HCT116 (cell line): ENCODE results near the gene SPR.

ENCODE experiments used
- EGR1 ChIP-seq: IDR thresholded peaks from 2 replicates; pipeline ENCODE4 v1.6.1; 2012; ENCODE audit warnings: low read depth
- EZH2 ChIP-seq: fragments of 200-600 bp; sonication (generic); IDR thresholded peaks from 2 replicates; pipeline ENCODE4 v1.6.1; 2017; ENCODE audit warnings: antibody characterized with exemption, mixed run types
- FOSL1 ChIP-seq: IDR thresholded peaks from 2 replicates; pipeline ENCODE4 v1.6.1; 2012; ENCODE audit warnings: low read depth
- JUND ChIP-seq: IDR thresholded peaks from 2 replicates; pipeline ENCODE4 v1.6.1; 2012
- POLR2A ChIP-seq: IDR thresholded peaks from 2 replicates; pipeline ENCODE4 v1.7.0; 2011; ENCODE audit warnings: borderline replicate concordance; ENCODE audit not compliant: insufficient read depth, insufficient read length; ENCODE audit errors: extremely low read depth
- POLR2AphosphoS5 ChIP-seq: IDR thresholded peaks from 2 replicates; pipeline ENCODE4 v1.6.1; 2011; ENCODE audit warnings: mild to moderate bottlenecking, low read depth, low read length, moderate library complexity
- TF ChIP-seq, protein P1 (sequence below), 3 experiments: fragments of 200-600 bp in 1 of 3; sonication (generic) in 1 of 3; IDR thresholded peaks in 2 of 3; conservative IDR thresholded peaks in 1 of 3; 2 replicates each; pipeline ENCODE4 v1.5.1; 2012 to 2017; ENCODE audit warnings: low read depth in 2 of 3, low read length in 2 of 3, antibody characterized with exemption in 1 of 3, borderline replicate concordance in 1 of 3, control low read depth in 1 of 3, mild to moderate bottlenecking in 1 of 3, mixed read lengths in 1 of 3, mixed run types in 1 of 3, moderate library complexity in 1 of 3; ENCODE audit not compliant: insufficient read depth in 1 of 3
- TF ChIP-seq, protein P2 (sequence below): IDR thresholded peaks from 2 replicates; pipeline ENCODE4 v1.6.1; 2012; ENCODE audit warnings: low read depth
- TF ChIP-seq, protein P3 (sequence below): IDR thresholded peaks from 2 replicates; pipeline ENCODE4 v1.6.1; 2012

DNA sequence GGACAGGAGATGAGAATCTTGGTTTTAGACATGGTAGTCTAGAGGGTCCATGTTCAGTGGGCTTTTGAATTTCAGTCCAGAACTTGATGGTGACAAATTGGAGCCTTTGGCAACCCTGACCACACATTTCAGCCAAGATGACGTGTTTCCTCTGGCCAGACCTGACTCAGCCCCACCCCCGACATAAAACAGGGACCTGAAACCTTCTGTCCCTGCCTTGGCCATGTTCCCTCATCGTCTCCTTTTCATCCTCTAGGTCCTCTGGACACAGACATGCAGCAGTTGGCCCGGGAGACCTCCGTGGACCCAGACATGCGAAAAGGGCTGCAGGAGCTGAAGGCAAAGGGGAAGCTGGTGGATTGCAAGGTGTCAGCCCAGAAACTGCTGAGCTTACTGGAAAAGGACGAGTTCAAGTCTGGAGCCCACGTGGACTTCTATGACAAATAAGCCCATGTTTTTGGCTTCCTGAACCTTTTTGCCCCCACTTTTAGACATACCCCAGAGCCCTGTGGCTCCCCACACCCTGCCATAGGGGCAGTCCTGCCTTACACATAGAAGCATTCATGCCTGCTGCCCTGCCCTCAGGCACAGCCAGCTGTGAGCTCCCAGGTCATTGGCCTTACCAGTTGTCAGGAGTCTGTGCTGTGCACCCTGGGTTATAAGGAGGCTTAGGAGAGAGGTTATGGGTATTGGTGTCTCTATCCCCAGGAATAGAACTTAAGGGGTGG is 4.0 kb downstream of the SPR start:
- no peak for TF ChIP-seq JUND
- TF ChIP-seq, protein P1, sequence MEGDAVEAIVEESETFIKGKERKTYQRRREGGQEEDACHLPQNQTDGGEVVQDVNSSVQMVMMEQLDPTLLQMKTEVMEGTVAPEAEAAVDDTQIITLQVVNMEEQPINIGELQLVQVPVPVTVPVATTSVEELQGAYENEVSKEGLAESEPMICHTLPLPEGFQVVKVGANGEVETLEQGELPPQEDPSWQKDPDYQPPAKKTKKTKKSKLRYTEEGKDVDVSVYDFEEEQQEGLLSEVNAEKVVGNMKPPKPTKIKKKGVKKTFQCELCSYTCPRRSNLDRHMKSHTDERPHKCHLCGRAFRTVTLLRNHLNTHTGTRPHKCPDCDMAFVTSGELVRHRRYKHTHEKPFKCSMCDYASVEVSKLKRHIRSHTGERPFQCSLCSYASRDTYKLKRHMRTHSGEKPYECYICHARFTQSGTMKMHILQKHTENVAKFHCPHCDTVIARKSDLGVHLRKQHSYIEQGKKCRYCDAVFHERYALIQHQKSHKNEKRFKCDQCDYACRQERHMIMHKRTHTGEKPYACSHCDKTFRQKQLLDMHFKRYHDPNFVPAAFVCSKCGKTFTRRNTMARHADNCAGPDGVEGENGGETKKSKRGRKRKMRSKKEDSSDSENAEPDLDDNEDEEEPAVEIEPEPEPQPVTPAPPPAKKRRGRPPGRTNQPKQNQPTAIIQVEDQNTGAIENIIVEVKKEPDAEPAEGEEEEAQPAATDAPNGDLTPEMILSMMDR (IDR thresholded peaks at IDR 0.05 in 2 of 3, conservative IDR thresholded peaks at IDR 0.05 in 1 of 3; ENCODE audit: borderline replicate concordance in 1 of 3, insufficient read depth in 1 of 3, low read depth in 2 of 3, low read length in 2 of 3) = no peak
- TF ChIP-seq, protein P2, sequence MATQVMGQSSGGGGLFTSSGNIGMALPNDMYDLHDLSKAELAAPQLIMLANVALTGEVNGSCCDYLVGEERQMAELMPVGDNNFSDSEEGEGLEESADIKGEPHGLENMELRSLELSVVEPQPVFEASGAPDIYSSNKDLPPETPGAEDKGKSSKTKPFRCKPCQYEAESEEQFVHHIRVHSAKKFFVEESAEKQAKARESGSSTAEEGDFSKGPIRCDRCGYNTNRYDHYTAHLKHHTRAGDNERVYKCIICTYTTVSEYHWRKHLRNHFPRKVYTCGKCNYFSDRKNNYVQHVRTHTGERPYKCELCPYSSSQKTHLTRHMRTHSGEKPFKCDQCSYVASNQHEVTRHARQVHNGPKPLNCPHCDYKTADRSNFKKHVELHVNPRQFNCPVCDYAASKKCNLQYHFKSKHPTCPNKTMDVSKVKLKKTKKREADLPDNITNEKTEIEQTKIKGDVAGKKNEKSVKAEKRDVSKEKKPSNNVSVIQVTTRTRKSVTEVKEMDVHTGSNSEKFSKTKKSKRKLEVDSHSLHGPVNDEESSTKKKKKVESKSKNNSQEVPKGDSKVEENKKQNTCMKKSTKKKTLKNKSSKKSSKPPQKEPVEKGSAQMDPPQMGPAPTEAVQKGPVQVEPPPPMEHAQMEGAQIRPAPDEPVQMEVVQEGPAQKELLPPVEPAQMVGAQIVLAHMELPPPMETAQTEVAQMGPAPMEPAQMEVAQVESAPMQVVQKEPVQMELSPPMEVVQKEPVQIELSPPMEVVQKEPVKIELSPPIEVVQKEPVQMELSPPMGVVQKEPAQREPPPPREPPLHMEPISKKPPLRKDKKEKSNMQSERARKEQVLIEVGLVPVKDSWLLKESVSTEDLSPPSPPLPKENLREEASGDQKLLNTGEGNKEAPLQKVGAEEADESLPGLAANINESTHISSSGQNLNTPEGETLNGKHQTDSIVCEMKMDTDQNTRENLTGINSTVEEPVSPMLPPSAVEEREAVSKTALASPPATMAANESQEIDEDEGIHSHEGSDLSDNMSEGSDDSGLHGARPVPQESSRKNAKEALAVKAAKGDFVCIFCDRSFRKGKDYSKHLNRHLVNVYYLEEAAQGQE = no peak
- TF ChIP-seq EZH2 = no peak
- no peak for TF ChIP-seq FOSL1
- no peak for TF ChIP-seq EGR1
- no peak for TF ChIP-seq POLR2AphosphoS5
- TF ChIP-seq POLR2A = no peak
- TF ChIP-seq, protein P3, sequence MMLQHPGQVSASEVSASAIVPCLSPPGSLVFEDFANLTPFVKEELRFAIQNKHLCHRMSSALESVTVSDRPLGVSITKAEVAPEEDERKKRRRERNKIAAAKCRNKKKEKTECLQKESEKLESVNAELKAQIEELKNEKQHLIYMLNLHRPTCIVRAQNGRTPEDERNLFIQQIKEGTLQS = no peak
